DOHH2 (cell line): Measurements from ENCODE around the gene ZMYND8.
"Not testable (repeated sequence)": the region's sequence is repeated elsewhere in the genome, so short reads cannot be mapped to it uniquely, and the experiment has no call there.

Source experiments
- H3F3A ChIP-seq: fragments of 200-600 bp; sonication (generic), shearing (Covaris generic); 2 replicates; pipeline ENCODE4 v1.6.0; 2016; ENCODE audit warnings: antibody characterized with exemption, mild to moderate bottlenecking; ENCODE audit not compliant: control insufficient read depth, insufficient read depth
- H3K27ac ChIP-seq: fragments of 200-600 bp; sonication (generic); 2 replicates; pipeline ENCODE4 v1.5.1; 2014; ENCODE audit warnings: low read depth, mild to moderate bottlenecking, low read length, moderate library complexity
- H3K27me3 ChIP-seq: fragments of 200-600 bp; sonication (generic); 2 replicates; pipeline ENCODE4 v1.6.1; 2014; ENCODE audit warnings: mild to moderate bottlenecking, low read length, mixed read lengths; ENCODE audit not compliant: control insufficient read depth
- H3K36me3 ChIP-seq: fragments of 200-600 bp; sonication (generic); 2 replicates; pipeline ENCODE4 v1.6.1; 2014; ENCODE audit warnings: mild to moderate bottlenecking, low read length, moderate library complexity, mixed read lengths; ENCODE audit not compliant: control insufficient read depth
- H3K4me1 ChIP-seq: fragments of 200-600 bp; sonication (generic); 2 replicates; pipeline ENCODE4 v1.6.1; 2014; ENCODE audit warnings: mild to moderate bottlenecking, low read length, mixed read lengths; ENCODE audit not compliant: control insufficient read depth
- H3K4me2 ChIP-seq: fragments of 200-600 bp; sonication (generic); 2 replicates; pipeline ENCODE4 v1.6.0; 2014; ENCODE audit warnings: mild to moderate bottlenecking, low read length, moderate library complexity
- H3K4me3 ChIP-seq: fragments of 200-600 bp; sonication (generic); 2 replicates; pipeline ENCODE4 v1.5.1; 2014; ENCODE audit warnings: mild to moderate bottlenecking, low read length, mixed read lengths
- H3K79me2 ChIP-seq: fragments of 200-600 bp; sonication (generic); 2 replicates; pipeline ENCODE4 v1.6.1; 2014; ENCODE audit warnings: mild to moderate bottlenecking, low read length, mixed read lengths; ENCODE audit not compliant: control insufficient read depth
- H3K9me2 ChIP-seq: fragments of 200-600 bp; sonication (generic); replicated peaks from 2 replicates; pipeline ENCODE4 v1.6.1; 2014; ENCODE audit warnings: mild to moderate bottlenecking, low read length, mixed read lengths; ENCODE audit not compliant: control insufficient read depth
- H3K9me3 ChIP-seq: fragments of 200-600 bp; sonication (generic); 2 replicates; pipeline ENCODE4 v1.6.1; 2014; ENCODE audit warnings: antibody characterized with exemption, low read length, mixed read lengths; ENCODE audit not compliant: control insufficient read depth, insufficient read depth
- H4K20me1 ChIP-seq: fragments of 200-600 bp; sonication (generic); 2 replicates; pipeline ENCODE4 v1.6.0; 2014; ENCODE audit warnings: low read depth, mild to moderate bottlenecking, antibody characterized with exemption, low read length, moderate library complexity; ENCODE audit not compliant: control insufficient read depth, insufficient read depth
- EZH2phosphoT487 ChIP-seq: fragments of 200-600 bp; sonication (generic); IDR thresholded peaks from 2 replicates; pipeline ENCODE4 v1.6.1; 2017; ENCODE audit warnings: borderline replicate concordance, mild to moderate bottlenecking, antibody characterized with exemption, low read length, moderate library complexity, mixed read lengths
- TF ChIP-seq, protein P1 (sequence below): fragments of 200-600 bp; sonication (generic); IDR thresholded peaks from one replicate; pipeline ENCODE4 v1.5.1; 2014; ENCODE audit warnings: antibody characterized with exemption, mild to moderate bottlenecking, low read depth, low read length; ENCODE audit not compliant: poor library complexity, severe bottlenecking

Gene ZMYND8

DNA sequence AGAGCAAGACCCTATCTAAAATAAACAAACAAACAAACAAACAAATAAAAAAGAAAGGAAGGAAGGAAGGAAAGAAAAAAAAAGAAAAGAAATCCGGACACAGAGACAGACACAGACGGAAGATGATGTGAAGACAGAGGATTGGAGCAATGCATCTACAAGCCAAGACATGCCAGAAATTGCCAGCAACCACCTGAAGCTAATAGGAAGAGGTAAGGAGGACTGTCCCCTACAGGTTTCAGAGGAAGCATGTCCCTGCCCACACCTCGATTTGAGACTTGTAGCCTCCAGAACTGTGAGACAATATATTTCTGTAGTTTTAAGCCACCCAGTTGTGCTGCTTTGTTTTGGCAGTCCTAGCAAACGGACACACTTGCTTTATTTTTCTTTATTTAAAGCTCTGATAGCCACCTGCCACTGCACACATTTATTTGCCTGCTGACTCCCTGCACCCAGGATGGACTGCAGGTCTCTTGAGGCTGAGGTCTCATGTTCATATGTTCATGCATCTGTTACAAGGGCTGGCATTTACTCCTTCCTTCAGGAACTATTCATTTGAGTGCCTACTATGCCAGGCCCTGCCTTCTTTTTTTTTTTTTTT, 20.7 kb upstream of the ZMYND8 start:
- no peaks in the 10 kb centered on the region for H3K9me2 ChIP-seq
- H3K27ac ChIP-seq, result no peak overlapping the region
- TF ChIP-seq EZH2phosphoT487, result no peak
- TF ChIP-seq, protein P1, sequence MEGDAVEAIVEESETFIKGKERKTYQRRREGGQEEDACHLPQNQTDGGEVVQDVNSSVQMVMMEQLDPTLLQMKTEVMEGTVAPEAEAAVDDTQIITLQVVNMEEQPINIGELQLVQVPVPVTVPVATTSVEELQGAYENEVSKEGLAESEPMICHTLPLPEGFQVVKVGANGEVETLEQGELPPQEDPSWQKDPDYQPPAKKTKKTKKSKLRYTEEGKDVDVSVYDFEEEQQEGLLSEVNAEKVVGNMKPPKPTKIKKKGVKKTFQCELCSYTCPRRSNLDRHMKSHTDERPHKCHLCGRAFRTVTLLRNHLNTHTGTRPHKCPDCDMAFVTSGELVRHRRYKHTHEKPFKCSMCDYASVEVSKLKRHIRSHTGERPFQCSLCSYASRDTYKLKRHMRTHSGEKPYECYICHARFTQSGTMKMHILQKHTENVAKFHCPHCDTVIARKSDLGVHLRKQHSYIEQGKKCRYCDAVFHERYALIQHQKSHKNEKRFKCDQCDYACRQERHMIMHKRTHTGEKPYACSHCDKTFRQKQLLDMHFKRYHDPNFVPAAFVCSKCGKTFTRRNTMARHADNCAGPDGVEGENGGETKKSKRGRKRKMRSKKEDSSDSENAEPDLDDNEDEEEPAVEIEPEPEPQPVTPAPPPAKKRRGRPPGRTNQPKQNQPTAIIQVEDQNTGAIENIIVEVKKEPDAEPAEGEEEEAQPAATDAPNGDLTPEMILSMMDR, result no peak
- H3K9me3 ChIP-seq, result no peaks in the 10 kb centered on the region
- 0 out of 2 replicates have a peak, but pooled peaks cover 3% of the 10 kb centered on the region for H3K4me1 ChIP-seq
- no peaks in the 10 kb centered on the region for H3K79me2 ChIP-seq
- no peak overlapping the region for H3K4me2 ChIP-seq
- H3K27me3 ChIP-seq, result no peaks in the 10 kb centered on the region
- no peaks in the 10 kb centered on the region for H3F3A ChIP-seq
- H3K4me3 ChIP-seq, result no peak overlapping the region
- H4K20me1 ChIP-seq, result no peaks in the 10 kb centered on the region
- no peaks in the 10 kb centered on the region for H3K36me3 ChIP-seq

DNA sequence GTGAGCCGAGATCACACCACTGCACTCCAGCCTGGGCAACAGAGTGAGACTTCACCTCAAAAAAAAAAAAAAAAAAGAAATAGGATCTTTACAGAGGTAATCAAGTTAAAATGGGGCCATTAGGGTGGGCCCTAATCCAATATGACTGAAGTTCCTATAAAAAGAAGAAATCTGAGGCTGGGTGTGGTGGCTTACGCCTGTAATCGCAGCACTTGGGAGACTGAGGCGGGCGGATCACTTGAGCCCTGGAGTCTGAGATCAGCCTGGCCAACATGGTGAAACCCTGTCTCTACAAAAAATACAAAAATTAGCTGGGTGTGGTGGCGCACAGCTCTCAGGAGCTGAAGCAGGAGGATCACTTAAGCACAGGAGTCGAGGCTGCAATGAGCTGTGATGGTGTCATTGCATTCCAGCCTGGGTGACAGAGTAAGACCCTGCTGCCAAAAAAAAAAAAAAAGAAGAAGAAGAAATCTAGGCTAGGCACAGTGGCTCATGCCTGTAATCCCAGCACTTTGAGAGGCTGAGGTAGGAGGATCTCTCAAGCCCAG, 19.7 kb upstream of the ZMYND8 start:
- H3K4me3 ChIP-seq, H4K20me1 ChIP-seq, H3K9me2 ChIP-seq, H3K4me1 ChIP-seq, H3K79me2 ChIP-seq, H3K27me3 ChIP-seq, H3K27ac ChIP-seq, H3K4me2 ChIP-seq, H3K36me3 ChIP-seq, H3F3A ChIP-seq, H3K9me3 ChIP-seq: not testable (repeated sequence)

DNA sequence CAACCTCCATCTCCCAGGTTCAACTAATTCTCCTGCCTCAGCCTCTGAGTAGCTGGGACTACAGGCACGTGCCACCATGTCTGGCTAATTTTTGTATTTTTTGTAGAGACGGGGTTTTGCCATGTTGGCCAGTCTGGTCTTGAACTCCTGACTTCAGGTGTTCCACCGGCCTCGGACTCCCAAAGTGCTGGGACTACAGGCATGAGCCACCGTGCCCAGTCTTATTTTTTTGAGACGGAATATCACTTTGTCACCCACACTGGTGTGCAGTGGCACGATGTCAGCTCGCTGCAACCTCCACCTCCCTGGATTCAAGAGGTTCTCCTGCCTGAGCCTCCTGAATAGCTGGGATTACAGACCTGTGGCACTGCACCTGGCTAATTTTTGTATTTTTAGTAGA, 17.6 kb upstream of the ZMYND8 start:
- not testable (repeated sequence) for H3K36me3 ChIP-seq, H3K4me2 ChIP-seq, H3K27me3 ChIP-seq, H3K4me3 ChIP-seq, H4K20me1 ChIP-seq, H3K9me3 ChIP-seq, H3K4me1 ChIP-seq, H3K27ac ChIP-seq, H3K9me2 ChIP-seq, H3K79me2 ChIP-seq, H3F3A ChIP-seq

DNA sequence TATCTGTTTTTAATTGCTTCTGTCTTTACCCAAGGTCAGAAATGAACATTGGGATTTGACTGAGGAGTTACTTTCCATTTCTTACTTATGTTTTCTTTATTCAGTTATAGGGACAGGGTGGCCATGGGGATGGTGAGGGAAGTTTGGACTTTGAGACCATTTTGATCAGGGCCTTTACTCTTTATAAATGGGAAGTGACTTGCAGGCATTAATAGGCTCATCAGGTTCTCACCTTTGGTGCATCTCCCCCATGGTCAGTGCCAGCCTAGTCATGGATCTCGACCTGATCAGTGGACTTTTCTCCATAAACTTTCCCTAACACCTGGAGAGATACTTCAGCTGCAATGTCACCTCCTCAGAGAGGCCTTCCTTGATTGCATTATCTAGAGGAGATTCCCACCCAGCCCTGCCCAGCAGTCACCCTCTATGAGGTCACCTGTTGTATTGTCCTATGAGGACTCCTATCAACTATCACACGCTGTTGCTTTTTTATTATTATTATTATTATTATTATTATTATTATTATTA, 16.8 kb upstream of the ZMYND8 start:
- Histone ChIP-seq H3K4me1 (0 out of 2 replicates have a peak, but pooled peaks cover 3% of the 10 kb centered on the region), H3K27me3 (no peaks in the 10 kb centered on the region), H3F3A (no peaks in the 10 kb centered on the region), H3K9me3 (no peaks in the 10 kb centered on the region), H3K27ac (no peak overlapping the region), H4K20me1 (no peaks in the 10 kb centered on the region), H3K4me2 (no peak overlapping the region), H3K4me3 (no peak overlapping the region), H3K36me3 (no peaks in the 10 kb centered on the region), H3K79me2 (no peaks in the 10 kb centered on the region), H3K9me2 (no peaks in the 10 kb centered on the region)
- TF ChIP-seq, protein P1, result no peak
- no peak for TF ChIP-seq EZH2phosphoT487
